Suprapubic skin (tissue), 4 donors: ENCODE data around the gene ST6GAL1. TPM values are rescaled to one million over a fixed set of nuclear protein-coding genes. Genes with fewer than 3 reads are reported as not detected.
"Not testable (repeated sequence)": the region's sequence is repeated elsewhere in the genome, so short reads cannot be mapped to it uniquely, and the experiment has no call there.

Source experiments
- DNase-seq, 2 donors: peaks; one replicate each; pipeline ENCODE4 v3.0.0-alpha.2; 2019; ENCODE audit warnings: low spot score in 2 of 2
- H3K27ac ChIP-seq: fragments of 200-600 bp; sonication (generic); one replicate; pipeline ENCODE4 v1.5.1; 2019
- H3K27me3 ChIP-seq: fragments of 200-600 bp; sonication (generic); one replicate; pipeline ENCODE4 v1.5.1; 2019
- H3K36me3 ChIP-seq: fragments of 200-600 bp; sonication (generic); one replicate; pipeline ENCODE4 v1.5.1; 2019
- H3K4me1 ChIP-seq: fragments of 200-600 bp; sonication (generic); one replicate; pipeline ENCODE4 v1.5.1; 2019
- H3K4me3 ChIP-seq: fragments of 200-600 bp; sonication (generic); one replicate; pipeline ENCODE4 v1.5.1; 2019; ENCODE audit warnings: mild to moderate bottlenecking
- H3K9me3 ChIP-seq: fragments of 200-600 bp; sonication (generic); one replicate; pipeline ENCODE4 v1.5.1; 2019
- EP300 ChIP-seq: sonication (generic); formaldehyde crosslinking; IDR thresholded peaks from one replicate; pipeline ENCODE4 v1.6.1; 2017; ENCODE audit warnings: antibody characterized with exemption
- POLR2A ChIP-seq, 2 donors: fragments of 450-650 bp; IDR thresholded peaks; one replicate each; pipeline ENCODE4 v1.6.1; 2017; ENCODE audit warnings: antibody characterized with exemption in 2 of 2, mild to moderate bottlenecking in 2 of 2, moderate library complexity in 2 of 2
- POLR2AphosphoS5 ChIP-seq, 3 donors: sonication (generic); formaldehyde crosslinking; IDR thresholded peaks; one replicate each; pipeline ENCODE4 v1.6.1; 2017; ENCODE audit warnings: antibody characterized with exemption in 3 of 3
- WGBS: methylation state at CpG from one replicate; pipeline ENCODE4 v1.1.5; 2018; 5-methylcytosine and 5-hydroxymethylcytosine counted together
- total RNA-seq, 4 donors: library from RNA; depleted of rRNA; stranded (reverse); fragments of >200 nt; gene quantifications; one replicate each; pipeline ENCODE4 v1.1.0, GENCODE V29; 2016
- TF ChIP-seq, protein P1 (sequence below), 2 donors: fragments of 200-600 bp in 1 of 2; fragments of 450-650 bp in 1 of 2; sonication (generic) in 1 of 2; IDR thresholded peaks; one replicate each; pipeline ENCODE4 v1.5.1; 2016 to 2019; ENCODE audit warnings: antibody characterized with exemption in 2 of 2, mild to moderate bottlenecking in 1 of 2, moderate library complexity in 1 of 2

The ST6GAL1 gene
- total RNA-seq, 4 donors from 2014 or later, result 23.9 to 42.2 (median 31.9) TPM

DNA sequence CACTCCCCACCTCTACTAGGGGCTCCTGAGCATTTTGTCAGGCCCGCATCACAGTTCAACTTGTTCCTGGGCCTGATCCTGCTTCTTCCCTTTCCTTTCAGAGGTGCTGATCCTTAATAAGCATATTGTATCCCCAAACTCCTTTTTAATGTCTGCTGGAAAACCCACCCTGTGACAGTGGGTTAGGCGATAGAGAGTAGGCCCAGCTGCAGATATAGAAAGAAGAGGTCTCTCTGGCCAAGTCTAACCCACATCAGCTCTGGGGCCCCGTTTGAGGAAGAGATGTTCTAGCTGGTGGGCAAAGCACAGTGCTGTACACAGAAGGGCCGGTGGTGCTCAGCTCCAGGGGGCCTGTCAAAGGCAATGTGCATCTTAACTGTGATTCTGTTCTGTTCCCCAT, 34.3 kb upstream of the ST6GAL1 start:
- Histone ChIP-seq H3K27me3 (no peaks in the 10 kb centered on the region), H3K9me3 (no peaks in the 10 kb centered on the region), H3K36me3 (no peaks in the 10 kb centered on the region), H3K27ac (no peak overlapping the region), H3K4me1 (peaks cover under 1% of the 10 kb centered on the region), H3K4me3 (no peak overlapping the region)
- 89% methylated on average over 4 of the region's 4 CpGs for WGBS
- DNase-seq, result no peak
- no peak for TF ChIP-seq POLR2AphosphoS5 (IDR thresholded peaks at IDR 0.05)

- Histone ChIP-seq H3K4me1 (peaks cover 3% of the 10 kb centered on the region), H3K36me3 (no peaks in the 10 kb centered on the region), H3K27ac (no peak overlapping the region), H3K9me3 (no peaks in the 10 kb centered on the region), H3K4me3 (no peak overlapping the region), H3K27me3 (no peaks in the 10 kb centered on the region)
- TF ChIP-seq EP300 (no peak), POLR2A (IDR thresholded peaks at IDR 0.05) (no peak), POLR2AphosphoS5 (IDR thresholded peaks at IDR 0.05) (no peak)
- TF ChIP-seq, protein P1, sequence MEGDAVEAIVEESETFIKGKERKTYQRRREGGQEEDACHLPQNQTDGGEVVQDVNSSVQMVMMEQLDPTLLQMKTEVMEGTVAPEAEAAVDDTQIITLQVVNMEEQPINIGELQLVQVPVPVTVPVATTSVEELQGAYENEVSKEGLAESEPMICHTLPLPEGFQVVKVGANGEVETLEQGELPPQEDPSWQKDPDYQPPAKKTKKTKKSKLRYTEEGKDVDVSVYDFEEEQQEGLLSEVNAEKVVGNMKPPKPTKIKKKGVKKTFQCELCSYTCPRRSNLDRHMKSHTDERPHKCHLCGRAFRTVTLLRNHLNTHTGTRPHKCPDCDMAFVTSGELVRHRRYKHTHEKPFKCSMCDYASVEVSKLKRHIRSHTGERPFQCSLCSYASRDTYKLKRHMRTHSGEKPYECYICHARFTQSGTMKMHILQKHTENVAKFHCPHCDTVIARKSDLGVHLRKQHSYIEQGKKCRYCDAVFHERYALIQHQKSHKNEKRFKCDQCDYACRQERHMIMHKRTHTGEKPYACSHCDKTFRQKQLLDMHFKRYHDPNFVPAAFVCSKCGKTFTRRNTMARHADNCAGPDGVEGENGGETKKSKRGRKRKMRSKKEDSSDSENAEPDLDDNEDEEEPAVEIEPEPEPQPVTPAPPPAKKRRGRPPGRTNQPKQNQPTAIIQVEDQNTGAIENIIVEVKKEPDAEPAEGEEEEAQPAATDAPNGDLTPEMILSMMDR (IDR thresholded peaks at IDR 0.05), result no peak
- 89% methylated on average over 4 of the region's 4 CpGs for WGBS
- no peak for DNase-seq
Observed at GRCh38 chr3:186896875-186897274, 33.5 kb upstream of the ST6GAL1 start.

GRCh38 chr3:186901135-186901734, 29.1 kb upstream of the ST6GAL1 start:
- Histone ChIP-seq H3K27ac (no peak overlapping the region), H3K4me1 (peaks cover 3% of the 10 kb centered on the region), H3K36me3 (no peaks in the 10 kb centered on the region), H3K4me3 (no peak overlapping the region), H3K27me3 (no peaks in the 10 kb centered on the region), H3K9me3 (no peaks in the 10 kb centered on the region)
- no peak for TF ChIP-seq POLR2AphosphoS5 (IDR thresholded peaks at IDR 0.05)
- no peak for TF ChIP-seq POLR2A (IDR thresholded peaks at IDR 0.05)
- TF ChIP-seq, protein P1 (IDR thresholded peaks at IDR 0.05), result no peak
- no peak for TF ChIP-seq EP300
- WGBS, result 64% methylated on average over 1 of the region's 1 CpG
- no peak for DNase-seq

DNA sequence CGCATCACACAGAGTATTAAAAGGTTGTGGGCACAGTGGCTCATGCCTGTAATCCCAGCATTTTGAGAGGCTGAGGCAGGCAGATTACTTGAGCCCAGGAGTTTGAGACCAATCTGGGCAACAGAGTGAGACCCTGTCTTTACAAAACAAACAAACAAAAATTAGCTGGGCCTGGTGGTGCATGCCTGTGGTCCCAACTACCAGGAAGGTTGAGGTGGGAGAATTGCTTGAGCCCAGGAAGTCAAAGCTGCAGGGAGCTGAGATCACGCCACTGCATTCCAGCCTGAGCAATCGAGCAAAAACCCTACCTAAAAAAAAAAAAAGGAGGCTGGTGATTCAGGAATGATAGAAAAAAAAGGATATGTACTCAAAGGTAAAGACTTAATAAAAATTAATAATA, 28.2 kb upstream of the ST6GAL1 start:
- DNase-seq, result no peak
- 85% methylated on average over 3 of the region's 3 CpGs for WGBS
- no peak overlapping the region for H3K27ac ChIP-seq

GRCh38 chr3:186902713-186903112, 27.6 kb upstream of the ST6GAL1 start:
- Histone ChIP-seq H3K27ac (no peak overlapping the region), H3K4me1 (peaks cover 3% of the 10 kb centered on the region), H3K9me3 (no peaks in the 10 kb centered on the region), H3K4me3 (no peak overlapping the region), H3K27me3 (no peaks in the 10 kb centered on the region), H3K36me3 (no peaks in the 10 kb centered on the region)
- DNase-seq, result no peak
- WGBS, result 76% methylated on average over 2 of the region's 2 CpGs
- TF ChIP-seq, protein P1 (IDR thresholded peaks at IDR 0.05), result no peak
- TF ChIP-seq POLR2A (IDR thresholded peaks at IDR 0.05) (no peak), EP300 (no peak), POLR2AphosphoS5 (IDR thresholded peaks at IDR 0.05) (no peak)

More for the DNA sequence above, 28.2 kb upstream of the ST6GAL1 start:
- H3K4me3 ChIP-seq, result no peak overlapping the region
- peaks cover 3% of the 10 kb centered on the region for H3K4me1 ChIP-seq
- H3K27me3 ChIP-seq, result no peaks in the 10 kb centered on the region
- H3K36me3 ChIP-seq, result no peaks in the 10 kb centered on the region
- no peaks in the 10 kb centered on the region for H3K9me3 ChIP-seq
- no peak for TF ChIP-seq EP300
- no peak for TF ChIP-seq POLR2A (IDR thresholded peaks at IDR 0.05)
- TF ChIP-seq POLR2AphosphoS5 (IDR thresholded peaks at IDR 0.05), result no peak
- TF ChIP-seq, protein P1 (IDR thresholded peaks at IDR 0.05), result no peak

- not testable (repeated sequence) for H3K9me3 ChIP-seq, H3K27me3 ChIP-seq, H3K4me1 ChIP-seq, H3K4me3 ChIP-seq, H3K36me3 ChIP-seq, H3K27ac ChIP-seq, DNase-seq
- 95% methylated on average over 2 of the region's 2 CpGs for WGBS
Observed at GRCh38 chr3:186903676-186904075, 26.6 kb upstream of the ST6GAL1 start.

DNA sequence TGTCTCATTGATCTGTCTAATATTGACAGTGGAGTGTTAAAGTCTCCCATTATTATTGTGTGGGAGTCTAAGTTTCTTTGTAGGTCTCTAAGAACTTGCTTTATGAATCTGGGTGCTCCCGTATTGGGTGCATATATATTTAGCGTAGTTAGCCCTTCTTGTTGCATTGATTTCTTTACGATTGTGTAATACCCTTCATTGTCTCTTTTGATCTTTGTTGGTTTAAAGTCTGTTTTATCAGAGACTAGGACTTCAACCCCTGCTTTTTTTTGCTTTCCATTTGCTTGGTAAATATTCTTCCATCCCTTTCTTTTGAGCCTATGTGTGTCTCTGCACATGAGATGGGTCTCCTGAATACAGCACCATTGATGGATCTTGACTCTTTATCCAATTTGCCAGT, 23.3 kb upstream of the ST6GAL1 start:
- 98% methylated on average over 3 of the region's 3 CpGs for WGBS
- not testable (repeated sequence) for DNase-seq, H3K27ac ChIP-seq, H3K27me3 ChIP-seq, H3K9me3 ChIP-seq, H3K36me3 ChIP-seq, H3K4me1 ChIP-seq, H3K4me3 ChIP-seq
